HG02870 (cell line): ENCODE results near the gene KCNJ18.
"Not testable (repeated sequence)": the region's sequence is repeated elsewhere in the genome, so short reads cannot be mapped to it uniquely, and the experiment has no call there.

Source experiments
- ATAC-seq: cut with Tn5 transposase; IDR thresholded peaks from one replicate; pipeline ENCODE4 v1.9.1; 2021; ENCODE audit warnings: mild to moderate bottlenecking, moderate library complexity; ENCODE audit not compliant: unreplicated experiment

KCNJ18 gene

GRCh38 chr17:21670361-21671155 is 21.8 kb upstream of the KCNJ18 start:
- not testable (repeated sequence) for ATAC-seq

GRCh38 chr17:21671437-21671836 is 20.9 kb upstream of the KCNJ18 start:
- not testable (repeated sequence) for ATAC-seq

GRCh38 chr17:21671871-21672270 is 20.5 kb upstream of the KCNJ18 start:
- not testable (repeated sequence) for ATAC-seq

GRCh38 chr17:21673451-21674241 is 18.7 kb upstream of the KCNJ18 start:
- ATAC-seq: not testable (repeated sequence)

GRCh38 chr17:21674242-21674731 is 18.0 kb upstream of the KCNJ18 start:
- no peak for ATAC-seq

GRCh38 chr17:21674891-21675738 is 17.2 kb upstream of the KCNJ18 start:
- not testable (repeated sequence) for ATAC-seq

GRCh38 chr17:21675739-21676130 is 16.6 kb upstream of the KCNJ18 start:
- ATAC-seq: not testable (repeated sequence)

GRCh38 chr17:21676281-21677111 is 15.8 kb upstream of the KCNJ18 start:
- no peak for ATAC-seq

- ATAC-seq: no peak
These were observed 15.0 kb upstream of the KCNJ18 start for GRCh38 chr17:21677126-21677910.

- no peak for ATAC-seq
These were observed 14.4 kb upstream of the KCNJ18 start for GRCh38 chr17:21677911-21678310.

GRCh38 chr17:21678393-21679081 is 13.8 kb upstream of the KCNJ18 start:
- ATAC-seq: no peak

GRCh38 chr17:21679256-21680146 is 12.8 kb upstream of the KCNJ18 start:
- ATAC-seq: no peak

- no peak for ATAC-seq
These were observed 12.0 kb upstream of the KCNJ18 start for GRCh38 chr17:21680366-21680765.

GRCh38 chr17:21680850-21681351 is 11.4 kb upstream of the KCNJ18 start:
- ATAC-seq: not testable (repeated sequence)

GRCh38 chr17:21681576-21681975 is 10.7 kb upstream of the KCNJ18 start:
- not testable (repeated sequence) for ATAC-seq

GRCh38 chr17:21682130-21682529 is 10.2 kb upstream of the KCNJ18 start:
- ATAC-seq: not testable (repeated sequence)

- ATAC-seq: not testable (repeated sequence)
These were observed 9.1 kb upstream of the KCNJ18 start for GRCh38 chr17:21683142-21683712.
